ENCODE results near the gene PHRF1.

The PHRF1 gene

GRCh38 chr11:575996-576768 lies at the start of gene PHRF1:
Gene PHRF1, plus strand, starts transcription at chr11:576470. Its CDS starts 5,043 bp downstream, at chr11:581513.
- peak; percentile 93 for DNase-seq

DNA sequence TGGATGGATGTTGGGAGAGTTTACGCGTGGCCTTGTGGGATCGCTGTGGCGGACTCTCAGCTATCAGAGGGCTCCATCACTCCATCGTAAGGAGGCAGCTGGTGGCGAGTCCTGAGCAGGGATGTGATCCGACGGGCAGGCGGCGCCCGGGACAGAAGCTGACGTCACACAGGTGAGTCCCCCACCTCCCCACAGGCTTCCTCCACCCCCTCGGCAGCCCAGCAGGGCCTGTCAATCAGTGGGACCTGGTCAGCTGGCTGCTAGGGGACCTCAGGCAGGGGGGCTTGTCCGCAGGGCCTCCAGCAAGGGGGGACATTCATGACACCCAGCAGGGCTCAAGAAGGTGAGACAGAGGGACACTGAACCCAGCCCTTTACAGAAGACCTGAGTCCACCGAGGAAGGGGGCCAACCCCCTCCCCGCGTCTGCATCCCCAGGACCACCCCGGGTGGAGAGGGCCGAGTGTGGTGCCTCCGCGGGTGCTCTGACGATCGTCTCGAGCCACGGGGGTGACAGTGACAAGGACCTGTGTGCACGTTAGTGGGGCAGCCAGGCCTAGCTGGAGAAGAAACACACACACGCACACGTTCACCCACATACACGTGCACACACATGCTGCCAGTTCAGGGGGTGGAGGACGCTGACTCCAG lies 48.0 kb upstream of the PHRF1 start:
- DNase-seq: no peak

GRCh38 chr11:528815-529727 lies 47.2 kb upstream of the PHRF1 start:
- peak; percentile 37 for DNase-seq

DNA sequence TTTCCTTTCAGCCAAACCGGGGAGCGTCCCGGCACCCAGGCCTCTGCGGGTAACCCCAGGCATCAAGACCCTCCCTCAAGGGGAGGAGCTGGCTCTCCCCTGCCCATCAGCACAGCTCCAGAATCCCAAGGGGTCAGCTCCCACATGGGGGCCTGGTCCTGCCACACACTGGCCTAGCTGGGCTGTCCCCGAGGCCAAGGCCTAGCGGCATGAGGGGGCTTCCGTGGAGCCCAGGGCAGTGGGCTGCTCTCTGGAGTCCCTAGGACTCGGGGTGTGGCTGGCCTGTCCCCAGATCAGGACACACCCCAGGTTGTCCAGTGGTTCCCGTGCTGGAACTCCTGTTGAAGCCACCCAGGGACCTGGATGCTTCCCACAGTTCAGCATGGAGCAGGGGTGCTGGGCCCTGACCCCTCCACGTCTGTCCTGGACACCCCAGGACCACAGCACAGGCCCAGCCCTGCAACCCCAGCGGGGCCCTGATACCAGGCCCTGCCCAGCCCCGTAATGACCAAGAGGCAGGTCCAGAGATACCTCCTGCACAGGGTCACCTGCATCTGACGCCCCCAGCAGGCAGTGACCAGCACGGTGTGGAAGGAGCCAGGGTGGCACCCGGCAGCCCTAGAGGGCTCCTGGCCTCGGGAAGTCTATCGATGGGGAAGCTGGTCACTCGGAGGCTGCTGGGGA lies 46.4 kb upstream of the PHRF1 start:
- no peak for DNase-seq

DNA sequence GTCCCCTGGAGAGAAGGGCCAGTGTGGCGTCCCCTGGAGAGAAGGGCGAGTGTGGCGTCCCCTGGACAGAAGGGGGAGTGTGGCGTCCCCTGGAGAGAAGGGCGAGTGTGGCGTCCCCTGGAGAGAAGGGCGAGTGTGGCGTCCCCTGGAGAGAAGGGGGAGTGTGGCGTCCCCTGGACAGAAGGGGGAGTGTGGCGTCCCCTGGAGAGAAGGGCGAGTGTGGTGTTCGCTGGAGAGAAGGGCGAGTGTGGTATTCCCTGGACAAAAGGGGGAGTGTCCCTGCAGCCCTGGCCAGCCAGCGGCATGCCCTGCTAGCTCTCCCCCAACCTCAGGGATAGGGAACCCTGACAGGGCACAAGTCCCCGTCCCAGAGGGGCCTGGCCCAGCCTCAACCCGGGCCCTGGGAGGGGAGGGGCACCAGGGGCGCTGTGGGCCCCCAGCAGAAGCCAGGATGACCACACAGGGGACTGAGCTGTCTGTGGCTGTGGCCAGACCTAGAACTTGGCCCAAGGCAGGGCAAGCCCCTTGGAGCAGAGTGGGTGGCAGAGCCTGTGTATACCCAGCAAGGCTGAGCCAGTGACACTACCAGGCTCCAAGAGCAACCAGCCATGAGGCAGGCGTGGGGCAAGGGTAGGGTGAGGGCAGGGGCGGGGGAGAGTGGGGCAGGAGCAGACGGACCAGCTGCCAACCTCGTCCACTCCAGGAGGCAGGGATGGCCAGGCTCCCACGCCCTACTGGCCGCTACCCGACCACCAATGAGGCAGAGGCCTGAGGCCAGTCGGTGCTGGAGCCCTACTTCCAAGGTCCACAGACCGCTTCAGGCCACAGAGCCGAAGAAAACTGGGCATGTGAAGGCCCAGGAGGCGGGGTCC lies 45.1 kb upstream of the PHRF1 start:
- DNase-seq: no peak

- DNase-seq: no peak
These were observed 44.2 kb upstream of the PHRF1 start for GRCh38 chr11:531919-532526.

DNA sequence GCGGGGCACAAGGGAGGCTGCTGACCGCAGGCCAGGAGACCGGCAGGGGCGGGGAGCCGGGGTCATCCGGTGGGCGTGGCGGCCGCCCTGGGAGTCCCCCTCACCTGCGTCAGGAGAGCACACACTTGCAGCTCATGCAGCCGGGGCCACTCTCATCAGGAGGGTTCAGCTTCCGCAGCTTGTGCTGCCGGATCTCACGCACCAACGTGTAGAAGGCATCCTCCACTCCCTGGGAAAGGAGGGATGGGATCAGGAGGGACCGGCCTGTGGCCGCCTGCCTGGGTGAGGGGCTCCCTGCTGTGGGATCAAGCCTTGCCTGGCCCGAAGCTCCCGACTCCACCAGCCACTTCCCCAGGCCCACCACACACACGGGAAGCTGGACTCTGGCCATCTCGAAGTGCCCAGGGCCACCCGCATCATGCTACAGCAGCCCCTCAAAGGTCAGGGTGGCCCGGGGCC lies 43.7 kb upstream of the PHRF1 start:
- DNase-seq: no peak

GRCh38 chr11:532986-533585 lies 43.2 kb upstream of the PHRF1 start:
- DNase-seq: no peak

- no peak for DNase-seq
These were observed 42.5 kb upstream of the PHRF1 start for GRCh38 chr11:533586-534395.

- peak; percentile 53 for DNase-seq
These were observed 41.7 kb upstream of the PHRF1 start for GRCh38 chr11:534396-535209.

DNA sequence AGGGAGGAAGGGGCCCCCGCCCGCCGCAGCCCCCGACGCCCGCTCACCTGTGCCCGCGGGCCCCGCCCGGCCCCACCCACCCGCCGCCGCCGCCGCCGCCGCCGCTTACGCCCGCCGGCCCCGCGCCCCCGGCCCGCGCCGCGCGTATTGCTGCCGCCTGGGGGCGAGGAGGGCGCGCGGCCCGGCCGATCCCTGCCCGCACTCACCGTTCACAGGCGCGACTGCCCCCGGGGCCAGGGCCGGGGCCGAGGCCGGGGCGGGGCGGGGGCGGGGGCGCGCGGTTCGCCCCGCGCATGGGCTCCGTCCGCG lies 41.1 kb upstream of the PHRF1 start:
- no peak for DNase-seq

GRCh38 chr11:535519-536454 lies 40.5 kb upstream of the PHRF1 start, which contains the start of gene HRAS:
Gene HRAS, minus strand, starts transcription at chr11:535576.
- DNase-seq: peak; percentile 98

GRCh38 chr11:536841-537621 lies 39.2 kb upstream of the PHRF1 start, which contains the start of gene LRRC56:
Gene LRRC56, plus strand, starts transcription at chr11:537527. Its CDS starts 3,158 bp downstream, at chr11:540685.
- peak; percentile 94 for DNase-seq

DNA sequence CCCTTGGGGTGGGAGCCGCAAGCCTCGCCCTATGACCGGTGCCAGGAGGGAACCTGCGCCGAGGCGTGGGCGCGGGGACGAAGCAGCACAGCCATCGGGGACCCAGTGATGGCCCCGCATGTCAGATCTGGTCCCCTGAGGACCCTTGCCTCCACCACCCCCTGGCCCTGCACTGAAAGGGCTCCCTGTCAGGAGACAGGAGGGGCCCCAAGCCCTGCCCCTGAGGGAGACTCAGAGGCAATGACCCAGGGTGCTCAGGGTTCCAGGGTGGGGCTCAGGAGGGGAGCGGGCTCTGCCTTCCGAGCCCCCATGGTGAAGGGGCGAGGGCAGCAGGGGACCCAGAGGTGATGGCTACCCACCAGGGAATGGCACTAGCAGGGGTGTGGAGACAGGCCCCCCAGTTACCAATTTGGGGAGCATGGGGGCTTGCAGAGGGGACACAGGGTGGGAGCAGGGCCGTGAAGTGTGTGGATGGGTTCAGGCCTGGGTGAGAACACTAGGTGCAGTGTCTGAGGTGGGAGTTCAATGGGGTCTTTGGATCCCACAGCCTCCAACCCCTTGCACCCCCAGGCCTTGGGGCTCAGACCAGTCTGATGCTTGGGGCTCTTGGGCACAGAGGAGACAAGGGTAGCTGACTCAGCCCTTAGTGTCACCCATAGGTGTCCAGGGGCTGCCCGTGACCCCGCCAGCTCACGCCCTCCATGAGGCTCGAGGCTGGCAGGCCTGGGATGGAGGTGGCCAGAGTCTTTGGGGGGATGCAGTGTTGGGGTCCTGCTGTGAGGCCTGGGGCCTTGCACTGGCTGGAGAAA lies 38.4 kb upstream of the PHRF1 start:
- no peak for DNase-seq

DNA sequence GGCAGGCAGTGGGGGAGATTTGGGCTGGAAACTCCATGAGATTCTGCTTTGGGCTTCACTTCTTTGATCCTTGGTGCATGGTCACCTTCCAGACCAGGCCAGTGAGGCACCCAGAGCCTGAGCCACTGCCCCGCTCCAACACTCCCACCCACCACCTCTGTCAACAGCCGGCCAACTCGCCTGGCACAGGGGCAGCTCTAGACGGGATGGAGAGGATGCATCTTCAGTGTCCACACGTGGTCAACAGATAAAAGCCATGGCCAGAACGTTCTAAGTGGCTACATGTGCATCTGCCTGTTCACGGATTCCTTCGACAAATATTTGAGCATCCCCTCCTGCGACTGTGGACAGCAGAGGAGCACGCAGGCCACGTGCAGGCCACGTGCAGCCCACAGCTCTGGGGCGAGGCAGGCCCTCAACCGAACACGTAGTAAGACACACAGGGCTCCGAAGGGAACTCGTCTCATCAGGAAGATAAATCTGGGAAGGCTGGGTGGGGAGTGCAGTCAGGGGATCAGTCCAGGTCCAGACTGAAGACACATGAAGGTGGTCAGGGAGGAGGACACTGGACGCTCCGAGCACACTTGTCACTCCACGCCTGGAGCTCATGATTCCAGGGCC lies 37.7 kb upstream of the PHRF1 start:
- no peak for DNase-seq
